Measurements from ENCODE around the gene TRIM4.

TRIM4 gene

DNA sequence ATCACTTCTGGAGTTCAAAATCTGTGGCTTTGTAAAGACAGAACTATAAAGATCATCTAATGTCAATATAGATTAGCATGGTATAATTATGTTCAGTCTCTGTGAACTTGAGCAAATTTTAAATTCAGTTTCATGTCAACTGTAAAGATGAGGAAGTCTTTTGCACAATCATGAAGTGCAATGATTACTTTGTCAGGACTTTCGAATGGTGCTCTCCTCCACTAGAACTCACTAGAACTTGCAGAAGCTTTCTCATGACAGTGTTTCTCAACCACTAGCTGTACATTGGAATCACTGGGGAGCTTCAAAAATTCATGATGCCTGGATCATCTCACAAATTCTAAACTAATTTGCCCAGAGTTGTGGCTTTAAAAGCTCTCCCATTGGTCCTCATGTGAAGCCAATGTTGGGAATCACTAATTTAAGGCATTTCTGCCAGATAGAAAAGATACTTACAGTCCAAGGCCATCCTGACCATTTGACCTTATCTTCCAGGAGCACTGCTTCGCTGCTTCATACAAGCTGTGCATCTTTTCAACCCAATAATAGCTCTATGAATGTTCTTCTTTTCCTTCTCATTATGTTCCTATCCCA, 55.4 kb downstream of the TRIM4 start:
- TF ChIP-seq, protein P1, sequence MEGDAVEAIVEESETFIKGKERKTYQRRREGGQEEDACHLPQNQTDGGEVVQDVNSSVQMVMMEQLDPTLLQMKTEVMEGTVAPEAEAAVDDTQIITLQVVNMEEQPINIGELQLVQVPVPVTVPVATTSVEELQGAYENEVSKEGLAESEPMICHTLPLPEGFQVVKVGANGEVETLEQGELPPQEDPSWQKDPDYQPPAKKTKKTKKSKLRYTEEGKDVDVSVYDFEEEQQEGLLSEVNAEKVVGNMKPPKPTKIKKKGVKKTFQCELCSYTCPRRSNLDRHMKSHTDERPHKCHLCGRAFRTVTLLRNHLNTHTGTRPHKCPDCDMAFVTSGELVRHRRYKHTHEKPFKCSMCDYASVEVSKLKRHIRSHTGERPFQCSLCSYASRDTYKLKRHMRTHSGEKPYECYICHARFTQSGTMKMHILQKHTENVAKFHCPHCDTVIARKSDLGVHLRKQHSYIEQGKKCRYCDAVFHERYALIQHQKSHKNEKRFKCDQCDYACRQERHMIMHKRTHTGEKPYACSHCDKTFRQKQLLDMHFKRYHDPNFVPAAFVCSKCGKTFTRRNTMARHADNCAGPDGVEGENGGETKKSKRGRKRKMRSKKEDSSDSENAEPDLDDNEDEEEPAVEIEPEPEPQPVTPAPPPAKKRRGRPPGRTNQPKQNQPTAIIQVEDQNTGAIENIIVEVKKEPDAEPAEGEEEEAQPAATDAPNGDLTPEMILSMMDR (IDR thresholded peaks at IDR 0.05) = no peak

GRCh38 chr7:99860281-99861127, 58.8 kb downstream of the TRIM4 start:
- TF ChIP-seq, protein P1 (IDR thresholded peaks at IDR 0.05) = no peak

- TF ChIP-seq, protein P1 (IDR thresholded peaks at IDR 0.05) = no peak
Observed at GRCh38 chr7:99855236-99855635, 64.1 kb downstream of the TRIM4 start.

DNA sequence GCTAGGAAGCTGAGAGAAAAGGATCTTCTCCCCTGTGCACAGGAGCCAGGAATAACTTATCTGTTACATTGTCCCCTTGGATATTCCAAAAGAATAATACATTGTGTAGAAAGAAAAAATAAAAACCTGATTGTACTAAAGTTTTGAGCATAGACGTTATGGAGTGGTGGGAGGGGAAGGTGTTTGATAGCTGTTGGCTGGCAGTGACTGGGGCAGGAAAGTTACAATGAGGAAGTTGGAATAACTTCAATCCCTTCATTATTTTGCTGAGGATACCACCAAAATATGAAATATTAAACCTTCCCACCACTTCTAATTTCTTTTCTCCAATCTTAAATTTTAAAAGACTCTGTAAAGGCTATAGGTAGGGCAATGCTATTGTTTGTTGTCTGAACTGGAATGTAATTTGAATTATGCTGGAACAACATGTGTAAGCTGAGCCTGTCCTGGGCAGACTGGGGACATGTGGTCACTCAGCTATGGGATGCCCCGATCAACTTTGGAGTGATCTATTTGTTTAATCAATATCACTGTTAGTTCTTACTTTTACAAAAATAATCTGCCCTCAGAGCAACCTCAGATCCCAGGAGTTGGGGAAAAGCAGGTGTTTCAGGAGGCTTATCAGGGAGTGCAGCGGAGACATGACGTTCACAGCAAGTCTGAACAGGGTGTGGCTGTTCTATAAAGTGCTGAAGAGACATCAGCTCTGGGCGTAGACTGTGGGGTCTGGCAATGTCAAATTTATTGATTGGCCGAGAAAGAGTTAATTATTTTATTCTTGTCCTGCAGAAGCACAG, 70.7 kb downstream of the TRIM4 start:
- TF ChIP-seq, protein P1 (IDR thresholded peaks at IDR 0.05) = no peak

DNA sequence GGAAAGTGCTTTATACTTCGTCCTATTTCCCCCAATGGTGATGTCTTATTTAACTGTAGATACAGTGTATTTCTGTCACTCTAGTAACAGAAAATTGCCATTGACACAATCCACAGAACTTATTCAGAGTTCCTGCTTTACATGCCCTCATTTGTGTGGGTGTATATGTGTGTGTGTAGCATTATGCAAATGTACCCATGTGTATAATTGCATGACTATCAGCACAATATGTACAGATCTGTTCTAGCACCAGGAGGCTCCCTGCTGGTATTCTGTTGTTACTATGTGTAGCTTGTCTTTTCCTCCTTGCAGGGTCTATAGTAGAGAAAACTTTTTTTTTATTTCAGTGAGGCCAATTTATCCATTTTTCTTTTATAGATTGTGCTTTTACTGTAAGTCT, 75.0 kb downstream of the TRIM4 start:
- TF ChIP-seq, protein P1 (IDR thresholded peaks at IDR 0.05) = no peak

DNA sequence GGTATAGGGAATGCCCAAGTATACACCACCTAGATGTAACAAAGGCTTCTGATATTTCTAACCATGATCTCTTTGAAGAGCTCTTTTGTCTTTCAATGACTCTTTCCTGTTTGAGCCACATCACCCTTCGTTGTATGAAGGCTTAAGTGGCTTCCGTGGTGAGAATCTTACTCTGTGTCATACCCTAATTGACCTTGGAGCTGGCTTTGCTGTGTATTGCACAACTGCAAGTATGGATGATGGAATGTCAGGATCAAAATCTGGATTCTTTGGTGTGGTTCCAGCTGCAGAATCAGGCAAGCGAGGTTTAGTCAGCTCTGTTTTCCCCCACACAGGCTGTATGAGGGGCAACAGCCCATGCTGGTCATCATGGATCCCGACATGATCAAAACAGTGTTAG, 75.5 kb downstream of the TRIM4 start:
- TF ChIP-seq, protein P1 (IDR thresholded peaks at IDR 0.05) = no peak

DNA sequence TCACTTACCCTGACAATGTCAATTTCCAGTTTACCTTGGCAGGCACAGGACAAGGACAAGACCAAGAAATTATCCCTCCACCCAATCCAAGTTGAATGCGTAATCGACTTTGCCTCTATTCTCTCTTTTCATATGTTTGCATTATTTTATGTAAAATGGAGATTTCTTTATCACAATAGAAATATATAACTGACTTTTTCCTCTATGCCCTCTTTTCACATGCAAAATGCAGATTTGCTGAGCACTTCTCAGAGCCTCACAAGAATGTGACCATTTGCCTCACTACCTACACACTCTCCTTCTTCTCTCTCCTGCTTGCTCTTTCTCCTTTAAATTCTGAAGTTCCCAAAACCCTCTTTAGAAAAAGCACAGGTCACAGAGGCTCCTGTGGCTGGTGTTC, 76.4 kb downstream of the TRIM4 start:
- TF ChIP-seq, protein P1 (IDR thresholded peaks at IDR 0.05) = no peak

Measured in LNCAP (cell line).